HG02759 (cell line): ENCODE data around the gene IRF2BP2.
"Not testable (repeated sequence)": the region's sequence is repeated elsewhere in the genome, so short reads cannot be mapped to it uniquely, and the experiment has no call there.

ENCODE experiments used
- ATAC-seq: cut with Tn5 transposase; IDR thresholded peaks from one replicate; pipeline ENCODE4 v1.9.1; 2021; ENCODE audit warnings: mild to moderate bottlenecking, moderate library complexity; ENCODE audit not compliant: unreplicated experiment

IRF2BP2 gene

DNA sequence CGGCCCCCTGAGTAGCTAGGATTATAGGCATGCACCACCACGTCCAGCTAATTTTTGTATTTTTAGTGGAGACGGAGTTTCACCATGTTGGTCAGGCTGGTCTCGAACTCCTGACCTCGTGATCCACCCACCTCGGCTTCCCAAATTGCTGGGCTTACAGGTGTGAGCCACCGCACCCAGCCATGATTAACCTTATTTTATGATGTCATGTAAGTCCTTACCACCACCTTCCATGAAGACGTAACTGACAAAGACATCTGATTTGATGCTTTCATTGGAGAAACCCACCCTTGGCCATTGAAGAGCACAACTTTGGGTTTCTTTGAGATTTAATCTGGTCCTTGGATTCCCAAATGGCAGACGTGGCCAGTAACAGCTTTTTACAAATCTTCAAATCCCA is 24.9 kb upstream of the IRF2BP2 start:
- ATAC-seq: not testable (repeated sequence)

DNA sequence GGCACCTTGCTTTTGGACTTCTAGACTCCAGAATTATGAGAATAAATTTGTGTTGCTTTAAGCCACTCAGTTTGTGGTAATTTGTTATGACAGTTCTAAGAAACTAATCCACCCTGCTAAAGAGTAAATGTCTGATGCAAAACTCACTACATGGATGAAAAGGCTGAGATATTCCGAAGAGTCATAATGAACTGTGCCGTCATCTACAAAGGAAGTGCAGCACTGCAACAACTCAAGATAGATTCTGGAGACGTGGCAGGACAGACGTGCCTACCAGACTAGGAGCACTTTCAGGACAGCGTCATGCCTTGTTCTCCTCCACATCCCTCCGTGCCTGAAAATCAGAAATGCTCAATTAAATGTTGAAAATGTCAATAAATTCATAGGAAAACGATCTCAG is 24.4 kb upstream of the IRF2BP2 start:
- ATAC-seq: no peak

DNA sequence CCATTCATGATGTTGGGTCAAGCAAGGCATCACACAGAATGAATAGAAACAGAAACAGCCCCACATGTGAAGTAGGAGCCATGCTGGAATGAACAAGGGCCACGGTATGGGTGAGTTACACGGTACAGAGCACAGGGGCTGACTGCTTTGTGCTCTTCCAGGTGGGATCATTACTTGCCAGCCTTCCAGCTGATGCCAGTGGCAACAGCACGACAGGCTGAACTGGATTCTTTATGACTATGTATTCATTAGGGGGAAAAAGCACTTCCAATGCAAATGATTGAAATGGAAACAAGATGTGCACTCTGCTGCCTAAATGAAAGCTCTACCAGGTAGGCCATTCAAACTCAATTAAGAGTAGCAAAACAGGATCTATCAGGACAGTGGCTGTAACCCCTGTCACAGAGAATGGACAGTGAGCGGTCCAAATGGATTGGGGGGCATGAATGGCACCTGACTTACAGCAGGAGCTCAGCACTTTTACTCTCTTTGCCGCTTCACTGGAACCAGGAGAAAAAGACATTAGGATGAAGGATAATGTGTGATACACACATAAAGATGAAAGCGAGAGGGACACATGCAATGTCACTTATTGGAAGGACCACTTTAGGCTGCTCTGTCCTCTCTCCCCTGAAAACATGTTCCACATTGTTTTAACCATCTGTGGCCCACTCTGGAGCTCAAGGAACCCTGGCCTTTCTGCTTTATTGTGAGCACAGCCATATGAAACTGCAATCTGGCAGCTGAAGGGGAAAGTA is 23.4 kb upstream of the IRF2BP2 start:
- no peak for ATAC-seq

DNA sequence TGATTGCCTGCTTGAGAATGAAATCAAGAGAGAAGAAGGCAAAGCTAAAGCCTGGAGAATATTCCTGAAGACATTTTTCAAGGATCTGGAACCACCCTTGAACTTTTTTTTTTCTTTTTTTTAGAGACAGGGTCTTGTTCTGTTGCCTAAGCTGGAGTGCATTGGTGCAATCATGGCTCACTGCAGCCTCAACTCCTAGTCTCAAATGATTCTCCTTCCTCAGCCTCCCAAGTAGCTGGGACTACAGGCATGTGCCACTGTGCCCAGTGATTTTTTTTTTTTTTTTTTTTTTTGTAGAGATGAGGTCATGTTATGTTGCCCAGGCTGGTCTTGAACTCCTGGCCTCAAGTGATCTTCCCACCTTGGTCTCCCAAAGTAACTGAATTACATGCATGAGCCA is 22.2 kb upstream of the IRF2BP2 start:
- ATAC-seq: no peak

DNA sequence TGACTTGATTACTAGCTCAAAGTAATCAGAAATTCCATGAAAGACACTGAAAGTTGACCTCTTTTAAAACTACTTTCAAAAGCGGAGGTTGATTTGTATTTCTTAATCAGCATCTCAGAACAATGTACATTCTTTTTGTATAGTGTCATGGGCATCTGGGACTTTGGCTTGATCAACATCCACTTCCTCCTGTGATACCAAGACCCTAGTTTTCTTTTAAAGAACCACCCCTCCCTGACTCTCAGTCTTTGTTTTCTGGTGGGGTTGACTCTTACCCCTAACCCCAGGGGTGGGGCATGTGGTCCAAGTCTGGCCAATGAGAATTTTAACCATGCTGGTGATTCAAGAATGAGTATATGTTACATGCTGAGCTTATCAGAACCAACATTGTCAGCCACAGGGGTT is 21.7 kb upstream of the IRF2BP2 start:
- no peak for ATAC-seq

DNA sequence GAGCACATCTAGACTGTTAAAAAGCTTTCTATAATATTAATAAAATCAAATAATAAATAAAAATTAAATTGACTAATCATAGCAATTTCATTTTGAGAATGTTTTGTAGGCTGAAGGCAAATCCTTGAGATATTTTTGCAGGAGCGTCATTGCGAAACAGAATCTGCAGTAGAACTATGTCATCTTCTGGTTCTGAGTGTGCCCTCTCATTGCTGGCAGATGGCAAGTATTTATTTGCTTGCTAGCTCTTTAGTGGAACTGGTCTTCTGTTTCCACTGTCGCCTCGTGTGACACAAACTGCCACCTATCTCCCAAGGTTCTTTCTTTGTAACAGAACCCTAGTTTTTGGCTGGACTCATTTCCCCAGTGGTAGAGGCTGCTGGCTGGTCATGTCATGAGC is 19.0 kb upstream of the IRF2BP2 start:
- ATAC-seq: no peak

DNA sequence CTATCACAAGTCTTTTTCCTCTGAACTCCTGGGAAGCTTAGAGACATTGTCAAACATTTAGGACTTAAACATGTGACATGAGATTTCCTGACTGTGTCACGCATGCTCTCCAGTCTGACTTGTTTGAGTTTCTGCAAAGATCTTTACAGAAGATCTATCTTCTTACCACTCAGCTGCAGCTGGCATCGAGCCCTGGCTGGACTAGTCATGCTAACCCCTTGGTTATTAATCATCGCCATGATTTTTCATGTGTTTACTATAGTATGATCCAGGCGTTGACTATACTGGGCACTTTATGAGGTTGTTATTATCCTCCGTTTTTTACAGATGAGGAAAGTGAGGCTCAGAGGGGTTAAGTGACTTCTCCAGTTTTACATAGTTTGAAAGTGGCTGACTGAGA is 18.1 kb upstream of the IRF2BP2 start:
- ATAC-seq: no peak

DNA sequence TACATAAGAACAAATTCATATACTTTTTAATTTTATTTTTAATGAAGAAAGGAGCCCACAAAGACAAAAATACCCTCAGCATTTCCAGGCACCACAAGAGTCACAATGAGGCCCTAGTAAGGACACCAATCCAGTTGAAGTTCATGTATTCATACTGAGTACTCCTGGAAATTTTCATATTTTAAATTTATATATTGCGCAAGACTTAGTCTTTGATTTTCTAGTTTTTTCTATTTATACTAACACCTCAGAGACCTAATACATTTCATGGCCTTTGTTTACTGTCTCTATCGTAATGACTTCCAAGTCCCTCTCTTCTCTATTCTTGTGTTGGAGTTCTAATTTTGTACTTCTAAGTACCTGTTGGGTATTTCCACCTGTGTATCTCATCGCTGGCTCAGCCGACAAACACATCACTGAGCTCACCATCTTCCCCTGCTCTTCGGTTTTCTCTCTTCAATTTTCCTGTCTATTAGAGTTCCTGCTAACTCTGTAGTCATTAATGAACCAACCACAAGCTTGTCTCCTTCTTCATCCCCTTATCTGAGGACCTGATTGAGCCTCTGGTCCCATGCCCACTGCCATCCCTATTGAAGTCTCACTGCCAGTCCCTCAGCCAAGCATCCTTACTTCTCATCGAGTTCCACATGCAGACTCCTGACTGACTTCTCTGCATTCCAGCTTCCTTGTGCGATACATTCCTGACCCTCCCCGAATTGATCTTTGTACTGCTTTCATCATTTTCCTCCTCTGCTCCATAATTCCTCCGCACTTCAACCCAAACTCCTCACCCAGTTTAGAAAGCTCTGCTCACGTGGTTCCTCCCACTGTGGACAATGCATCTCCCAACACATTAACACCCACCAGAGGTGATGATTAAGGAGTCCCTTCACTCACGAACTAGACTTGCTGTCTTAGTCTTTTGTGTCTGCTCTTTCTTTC is 17.3 kb upstream of the IRF2BP2 start:
- ATAC-seq: no peak

DNA sequence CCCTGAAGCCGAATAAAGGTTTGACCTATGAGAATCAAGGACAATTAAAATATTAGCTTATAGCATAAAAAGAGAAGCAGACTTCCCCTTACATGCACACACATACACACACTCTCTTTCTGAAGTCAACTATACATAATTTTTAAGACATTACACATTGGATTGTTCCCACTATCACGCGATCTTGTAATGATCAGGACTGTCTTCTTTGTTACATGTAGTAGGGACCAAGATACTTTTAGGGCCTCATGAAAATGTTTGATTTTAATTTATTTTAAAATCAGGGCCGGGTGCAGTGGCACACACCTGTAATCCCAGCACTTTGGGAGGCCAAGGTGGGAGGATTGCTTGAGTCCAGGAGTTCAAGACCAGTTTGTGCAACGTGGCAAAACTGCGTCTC is 16.4 kb upstream of the IRF2BP2 start:
- ATAC-seq: no peak

DNA sequence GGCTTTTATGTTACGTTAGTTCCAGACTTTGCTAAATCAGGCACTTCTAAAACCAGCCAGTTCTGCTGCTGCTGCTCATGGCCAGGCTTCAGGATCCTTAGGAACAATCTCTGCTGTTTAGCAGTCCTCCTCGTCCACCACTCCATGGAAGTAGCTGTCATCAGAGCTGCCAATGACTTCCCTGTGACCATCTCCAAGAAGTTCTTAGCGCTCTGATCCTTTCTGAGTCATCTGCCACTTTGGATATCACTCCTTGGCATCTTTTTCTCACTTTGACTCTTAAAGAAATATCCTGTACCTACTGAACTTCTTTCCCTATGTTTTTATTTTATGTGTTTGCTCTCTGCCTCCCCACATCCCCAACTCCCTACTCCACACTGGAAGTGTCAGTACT is 14.7 kb upstream of the IRF2BP2 start:
- ATAC-seq: no peak

DNA sequence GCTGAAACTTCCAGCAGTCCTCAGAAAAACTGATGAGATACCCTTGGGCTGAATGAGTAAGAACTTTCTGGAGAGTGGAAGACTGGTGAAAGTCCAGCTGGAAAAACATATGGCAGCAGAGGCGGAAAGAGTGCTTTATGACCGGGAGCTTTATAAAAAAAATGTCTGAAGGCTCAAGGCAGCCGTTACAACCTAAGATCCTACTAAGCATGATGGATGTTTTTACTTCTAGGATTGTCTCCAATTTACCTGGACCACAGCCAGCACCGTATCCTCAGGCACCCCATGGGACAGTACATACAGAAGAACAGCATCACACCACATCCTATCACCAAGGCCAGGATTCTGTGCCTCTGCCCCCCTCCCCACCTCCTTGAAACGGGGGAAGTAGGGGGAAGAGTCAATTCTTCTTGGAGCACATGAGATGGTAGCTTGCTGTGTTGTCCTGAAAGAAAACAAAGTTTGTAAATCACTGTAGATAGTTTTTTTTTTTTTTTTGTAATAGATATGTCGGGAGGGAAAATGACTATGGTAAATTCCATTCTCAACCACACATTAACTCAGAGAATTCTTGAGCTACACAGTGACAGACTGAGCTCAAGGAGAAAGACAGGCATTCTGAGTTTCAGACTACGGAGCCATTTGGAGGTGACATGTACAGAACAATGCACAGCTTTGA is 11.8 kb upstream of the IRF2BP2 start:
- no peak for ATAC-seq

DNA sequence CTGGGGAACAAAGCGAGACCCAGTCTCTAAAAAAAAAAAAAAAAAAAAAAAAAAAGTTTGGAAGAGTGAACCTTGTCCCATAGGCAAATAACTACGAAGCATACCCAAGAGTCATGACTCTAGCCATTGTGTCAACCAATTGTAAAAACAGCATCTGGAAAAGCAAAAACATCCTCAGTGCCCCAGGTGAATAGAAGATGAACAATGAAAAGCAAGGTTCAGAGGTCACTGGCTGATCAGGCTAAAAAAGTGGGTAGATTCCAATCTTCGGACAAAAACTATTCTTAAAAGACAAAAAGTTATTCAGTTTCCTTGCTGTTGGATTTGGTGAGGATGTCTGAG is 11.1 kb upstream of the IRF2BP2 start:
- ATAC-seq: no peak

DNA sequence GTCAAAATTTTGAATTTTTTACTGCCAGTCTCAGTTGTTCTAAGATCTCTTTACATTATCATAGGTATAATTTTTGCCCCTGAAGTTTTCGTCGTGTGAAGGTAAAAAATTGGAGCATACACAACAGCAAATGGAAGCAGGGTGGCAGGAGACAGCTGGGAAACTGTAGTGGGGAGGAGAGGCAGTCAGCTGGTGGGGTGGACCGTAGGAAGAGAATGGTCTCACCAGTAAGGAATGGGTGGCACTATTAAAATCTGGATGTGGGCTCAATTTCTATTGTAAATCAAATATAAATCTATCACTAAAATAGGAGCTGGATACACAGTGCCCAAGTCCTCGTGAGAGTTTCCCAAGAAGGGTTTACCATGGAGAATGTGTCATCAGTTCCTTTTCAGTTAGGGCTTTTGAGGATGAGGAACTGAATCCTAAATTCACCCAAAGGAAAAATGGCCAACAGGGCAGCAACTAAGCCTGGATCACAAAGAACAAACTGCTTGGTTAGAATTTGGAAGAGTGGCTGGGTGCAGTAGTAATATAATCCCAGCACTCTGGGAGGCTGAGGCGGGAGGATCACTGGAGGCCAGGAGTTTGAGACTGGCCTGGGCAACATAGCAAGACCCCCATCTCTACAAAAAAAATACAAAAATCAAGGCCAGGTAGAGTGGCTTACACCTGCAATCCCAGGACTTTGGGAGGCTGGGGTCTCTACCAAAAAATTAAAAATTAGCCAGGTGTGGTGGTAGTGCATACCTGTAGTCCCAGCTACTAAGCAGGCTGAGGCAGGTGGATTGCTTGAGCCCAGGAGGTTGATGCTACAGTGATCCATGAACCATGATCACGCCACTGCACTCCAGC is 10.5 kb upstream of the IRF2BP2 start:
- ATAC-seq: no peak

DNA sequence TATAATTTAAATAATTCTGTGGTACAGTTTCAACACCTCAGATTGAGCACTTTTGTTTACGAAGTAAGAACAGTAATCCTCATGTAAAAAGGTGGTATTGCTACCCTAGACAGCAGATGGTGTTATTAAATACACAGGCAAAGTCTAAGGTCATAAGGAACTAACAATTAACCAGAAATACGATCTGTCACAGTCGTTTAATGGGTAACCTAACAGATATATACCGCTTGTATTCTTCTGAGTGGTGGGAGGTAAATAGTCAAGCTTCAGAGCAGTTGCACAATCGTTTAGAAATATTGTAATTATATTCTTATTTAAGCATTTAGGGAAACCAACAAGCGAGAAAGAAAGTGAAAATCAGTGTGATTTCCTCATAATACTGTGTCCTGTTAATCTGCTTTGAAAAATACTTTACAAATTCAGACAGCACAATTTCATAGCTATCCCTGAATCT is 9.8 kb upstream of the IRF2BP2 start:
- ATAC-seq: no peak

DNA sequence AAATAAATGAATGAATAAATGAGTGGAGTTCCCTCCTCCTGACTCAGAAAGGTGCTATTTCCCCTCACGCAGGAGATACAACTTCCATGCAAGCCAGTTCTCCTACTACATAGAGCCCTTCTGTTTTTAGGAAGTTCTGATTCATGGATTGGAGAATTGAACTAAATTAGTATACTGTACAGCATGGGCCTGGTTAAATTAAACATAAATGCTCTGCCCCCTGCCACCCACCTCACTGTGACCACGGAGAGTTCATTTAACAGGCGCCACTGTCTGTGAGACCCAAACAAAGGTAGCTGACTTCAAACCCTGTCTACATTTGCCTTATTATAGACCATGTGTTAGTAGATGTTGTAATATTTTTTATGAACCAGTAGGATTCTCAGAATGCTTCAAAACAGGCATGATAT is 9.1 kb upstream of the IRF2BP2 start:
- ATAC-seq: no peak

DNA sequence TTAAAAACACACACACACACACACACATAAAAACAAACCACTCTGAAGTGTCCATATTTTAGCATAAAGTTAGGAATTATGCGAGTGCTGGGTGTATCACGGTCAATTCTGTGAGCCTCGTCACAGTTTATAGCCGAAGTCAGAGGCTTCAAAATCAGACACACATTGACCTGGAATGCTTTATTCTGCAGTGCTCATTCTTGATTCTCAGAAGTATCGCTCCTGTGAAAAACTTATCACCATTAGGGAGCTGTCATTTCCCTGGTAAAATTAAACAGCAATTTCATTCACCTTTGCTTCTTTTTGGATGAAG is 8.7 kb upstream of the IRF2BP2 start:
- ATAC-seq: no peak

DNA sequence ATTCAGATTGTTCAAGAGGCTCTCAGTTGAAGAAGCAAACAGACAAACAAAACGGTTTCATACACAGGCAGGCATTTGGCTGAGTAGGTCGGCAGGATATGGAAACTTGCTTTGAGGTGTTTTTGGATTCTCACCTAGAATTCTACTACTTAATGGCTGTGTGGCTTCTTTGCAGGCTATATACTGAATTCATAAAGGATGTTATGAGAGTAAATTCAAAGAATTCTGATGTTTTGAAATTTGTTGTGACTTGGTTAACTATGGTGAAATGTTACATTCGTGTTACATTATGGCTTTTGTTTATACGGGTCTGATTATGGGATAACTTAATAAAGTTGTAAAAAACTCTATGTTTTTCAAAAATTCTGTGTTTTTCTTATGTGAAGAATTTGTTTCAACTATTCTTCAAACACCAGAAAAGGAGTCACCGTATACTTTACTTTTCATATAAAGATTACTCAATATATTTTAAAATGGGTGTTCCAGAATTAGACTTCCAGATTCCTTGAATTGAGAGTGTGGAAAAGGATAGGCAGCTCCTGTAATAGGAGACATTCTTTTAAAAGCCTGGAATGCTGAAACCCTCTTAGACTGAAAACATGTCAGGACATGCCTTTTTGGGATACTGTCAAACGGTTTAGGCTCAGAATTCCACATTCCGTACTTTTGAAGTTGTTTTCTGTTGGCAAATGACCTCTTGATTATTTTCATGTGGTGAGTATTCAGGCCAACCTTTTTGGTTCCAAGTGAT is 8.2 kb upstream of the IRF2BP2 start:
- no peak for ATAC-seq

DNA sequence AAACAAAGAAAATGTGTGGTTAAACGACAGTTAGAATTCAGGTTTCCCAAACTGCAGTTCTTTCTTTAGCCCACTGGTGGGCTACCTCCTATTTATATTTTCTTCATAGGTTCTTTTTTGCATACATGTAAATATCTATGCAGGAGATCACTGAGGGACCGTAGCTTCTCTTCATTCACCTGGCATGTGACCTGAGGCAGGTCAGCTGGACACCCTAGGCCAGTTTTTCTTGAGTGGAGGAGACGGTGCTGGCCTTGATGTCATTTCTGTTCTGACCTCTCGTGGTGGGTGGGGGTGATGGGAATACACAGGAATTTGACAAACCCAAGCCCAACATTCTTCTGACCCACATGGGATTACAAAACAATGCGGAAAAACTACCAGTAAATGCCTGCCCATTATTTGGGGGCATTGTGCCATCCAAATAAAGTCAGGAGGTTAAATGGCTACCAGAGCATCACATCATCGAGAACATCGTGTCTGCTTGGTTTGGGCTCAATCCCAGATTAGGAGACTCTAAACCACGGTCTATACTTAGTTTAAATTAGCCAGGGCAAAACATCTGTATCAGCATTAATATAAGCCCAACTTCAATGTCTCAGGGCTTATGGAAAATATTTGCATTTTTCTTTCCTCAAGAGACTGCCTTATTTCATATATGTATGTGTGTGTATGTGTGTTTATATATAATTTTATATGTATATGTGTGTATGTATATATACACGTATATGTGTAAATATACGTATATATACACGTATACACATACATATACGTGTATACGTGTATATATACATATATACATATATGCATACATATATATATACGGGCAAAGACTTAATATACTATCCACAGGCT is 7.4 kb upstream of the IRF2BP2 start:
- no peak for ATAC-seq

DNA sequence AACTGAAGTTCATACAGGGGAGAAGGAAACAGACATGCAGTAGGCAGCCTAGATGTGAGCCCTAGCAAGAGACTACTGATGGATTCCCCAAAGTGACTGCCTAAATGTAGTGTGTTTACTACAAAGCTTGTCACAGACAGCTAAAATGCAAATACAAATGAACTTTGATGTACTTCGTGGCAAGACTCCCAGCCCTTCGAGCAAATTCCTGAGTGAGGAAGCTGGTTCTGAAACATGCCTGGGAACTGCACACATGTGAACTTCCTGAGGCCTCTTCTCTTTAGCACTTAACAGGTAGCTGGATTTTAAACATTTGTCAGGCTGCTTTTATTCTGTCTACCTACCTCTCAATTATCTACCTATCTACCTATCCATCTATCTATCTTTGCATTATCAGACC is 6.7 kb upstream of the IRF2BP2 start:
- ATAC-seq: no peak
